ENCODE results near the gene IFT20.

The IFT20 gene

GRCh38 chr17:28335201-28335958 is at the start of gene IFT20, which contains the start of gene TNFAIP1:
IFT20 (minus strand) TSS chr17:28335472; CDS start chr17:28331985, 3,487 bp downstream.
TNFAIP1 (plus strand) TSS chr17:28335761; CDS start chr17:28339522, 3,761 bp downstream.
- peak; percentile 99 for DNase-seq (ENCODE audit: low read depth, low spot score)

GRCh38 chr17:28385037-28385400 is 49.7 kb upstream of the IFT20 start:
- no peak for DNase-seq (ENCODE audit: low read depth, low spot score)

GRCh38 chr17:28384281-28385036 is 49.2 kb upstream of the IFT20 start:
- no peak for DNase-seq (ENCODE audit: low read depth, low spot score)

- no peak for DNase-seq (ENCODE audit: low read depth, low spot score)
Observed at GRCh38 chr17:28381141-28381825, 46.0 kb upstream of the IFT20 start.

GRCh38 chr17:28379814-28380801 is 44.8 kb upstream of the IFT20 start:
- no peak for DNase-seq (ENCODE audit: low read depth, low spot score)

GRCh38 chr17:28372945-28373274 is 37.6 kb upstream of the IFT20 start:
- DNase-seq (ENCODE audit: low read depth, low spot score), result no peak

GRCh38 chr17:28372203-28372944 is 37.1 kb upstream of the IFT20 start:
- DNase-seq (ENCODE audit: low read depth, low spot score), result no peak

GRCh38 chr17:28371245-28372202 is 36.3 kb upstream of the IFT20 start, which contains the start of gene SARM1:
SARM1 (plus strand) TSS chr17:28371694; CDS start chr17:28372033, 339 bp downstream.
- peak; percentile 60 for DNase-seq (ENCODE audit: low read depth, low spot score)

GRCh38 chr17:28370744-28371103 is 35.5 kb upstream of the IFT20 start:
- no peak for DNase-seq (ENCODE audit: low read depth, low spot score)

GRCh38 chr17:28370035-28370743 is 34.9 kb upstream of the IFT20 start, which contains the start of gene VTN:
VTN (minus strand) TSS chr17:28370307; CDS start chr17:28370203, 104 bp downstream.
- DNase-seq (ENCODE audit: low read depth, low spot score), result no peak

- no peak for DNase-seq (ENCODE audit: low read depth, low spot score)
Observed at GRCh38 chr17:28369684-28370034, 34.4 kb upstream of the IFT20 start.

- no peak for DNase-seq (ENCODE audit: low read depth, low spot score)
Observed at GRCh38 chr17:28368915-28369683, 33.8 kb upstream of the IFT20 start.

- no peak for DNase-seq (ENCODE audit: low read depth, low spot score)
Observed at GRCh38 chr17:28368306-28368831, 33.1 kb upstream of the IFT20 start.

GRCh38 chr17:28367641-28368305 is 32.5 kb upstream of the IFT20 start:
- DNase-seq (ENCODE audit: low read depth, low spot score), result no peak

- DNase-seq (ENCODE audit: low read depth, low spot score), result no peak
Observed at GRCh38 chr17:28366605-28367004, 31.3 kb upstream of the IFT20 start.

GRCh38 chr17:28365487-28365886 is 30.2 kb upstream of the IFT20 start:
- no peak for DNase-seq (ENCODE audit: low read depth, low spot score)

Measured in brain pericyte (primary cell).